ENCODE measurements around the gene TREH.

DNA sequence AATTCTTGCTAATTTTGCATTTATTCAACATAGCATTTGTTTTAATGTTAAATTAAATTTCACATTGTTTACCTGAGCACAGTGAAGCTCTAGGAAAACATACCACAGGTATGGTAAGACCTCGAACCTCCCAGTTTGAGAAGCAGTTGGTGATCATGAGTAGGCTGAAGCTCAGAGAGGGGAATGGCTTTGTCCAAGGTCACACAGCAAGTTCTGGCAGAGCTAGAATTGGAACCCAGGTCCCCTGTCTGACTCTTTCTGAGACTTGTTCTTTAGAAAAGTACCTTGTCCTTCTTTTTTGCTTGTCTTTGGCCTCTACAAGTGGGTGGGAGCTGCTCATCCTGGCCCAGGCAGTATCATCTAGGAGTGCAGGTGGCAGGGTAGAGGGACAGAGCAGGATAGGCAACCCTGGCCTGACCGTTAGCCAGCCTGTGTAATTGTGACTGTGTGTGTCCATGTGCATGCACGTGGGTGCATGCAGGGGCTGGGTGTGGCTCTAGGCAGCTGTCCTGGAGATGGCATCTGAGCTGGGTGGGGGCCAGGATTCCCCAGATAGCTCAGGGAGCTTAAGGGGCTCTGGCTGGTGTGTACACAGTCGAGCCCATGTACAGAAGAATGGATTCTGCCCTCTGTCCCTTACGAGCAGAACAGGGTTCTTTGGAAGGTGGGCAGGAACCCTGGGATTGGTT, 50.4 kb downstream of the TREH start:
- TF ChIP-seq GABPA (IDR thresholded peaks at IDR 0.05; ENCODE audit: borderline replicate concordance, insufficient read depth, low read length) (no peak), CTCF (IDR thresholded peaks at IDR 0.05; ENCODE audit: control extremely low read depth in 1 of 3, insufficient read depth in 1 of 3, low read depth in 1 of 3, low read length in 3 of 3) (no peak), RFX5 (IDR thresholded peaks at IDR 0.05; ENCODE audit: borderline replicate concordance, low read depth, low read length) (no peak), EZH2 (IDR thresholded peaks at IDR 0.05; ENCODE audit: low read depth, low read length, severe bottlenecking) (no peak), GTF2F1 (IDR thresholded peaks at IDR 0.05; ENCODE audit: borderline replicate concordance, low read depth, low read length) (no peak), POLR2AphosphoS5 (IDR thresholded peaks at IDR 0.05; ENCODE audit: low read depth, low read length) (no peak), TEAD4 (IDR thresholded peaks at IDR 0.05; ENCODE audit: low read depth, low read length) (no peak), CBX5 (IDR thresholded peaks at IDR 0.05; ENCODE audit: low read depth, low read length) (no peak), HDAC2 (IDR thresholded peaks at IDR 0.05; ENCODE audit: borderline replicate concordance in 1 of 2, low read depth in 2 of 2, low read length in 2 of 2) (no peak), RAD21 (IDR thresholded peaks at IDR 0.05 in 1 of 2, conservative IDR thresholded peaks at IDR 0.05 in 1 of 2; ENCODE audit: low read depth in 2 of 2, low read length in 2 of 2) (no peak), SIN3A (conservative IDR thresholded peaks at IDR 0.05 in 1 of 2, IDR thresholded peaks at IDR 0.05 in 1 of 2; ENCODE audit: low read depth in 1 of 2, low read length in 2 of 2) (no peak), SIRT6 (IDR thresholded peaks at IDR 0.05; ENCODE audit: low read length) (no peak), RNF2 (IDR thresholded peaks at IDR 0.05; ENCODE audit: borderline replicate concordance, low read depth, low read length, missing control alignments, poor library complexity, severe bottlenecking) (no peak)
